MCF 10A (cell line): ENCODE measurements around the gene COQ10B. TPM values are rescaled to one million over a fixed set of nuclear protein-coding genes. Genes with fewer than 3 reads are reported as not detected.
"Not testable (repeated sequence)": the region's sequence is repeated elsewhere in the genome, so short reads cannot be mapped to it uniquely, and the experiment has no call there.

Experiments used
- BruUV-seq: library from RNA; stranded (reverse); fragments of 400-500 nt; replicated peaks from 2 replicates; lab custom pipeline; 2021; lab: Mats Ljungman, UMichigan
- CTCF ChIA-PET: fragments of 300-600 bp; sonication (Branson Sonifier 250); formaldehyde crosslinking; extraction: SDS; loops from one replicate; lab custom pipeline; 2021; ENCODE audit warnings: antibody characterized with exemption, inconsistent platforms; lab: Yijun Ruan, JAX
- POLR2A ChIA-PET: fragments of 300-600, 350-650 bp; sonication (Branson Sonifier 250); formaldehyde crosslinking; extraction: SDS; loops from one replicate; lab custom pipeline; 2020; ENCODE audit warnings: antibody characterized with exemption, inconsistent platforms; lab: Yijun Ruan, JAX
- DNase-seq: peaks from one replicate; pipeline ENCODE4 v3.0.0-alpha.2; 2018; ENCODE audit not compliant: unreplicated experiment
- H3K27ac Mint-ChIP-seq: one replicate; pipeline ENCODE4 v1.8.0; 2022; ENCODE audit warnings: mild to moderate bottlenecking, low read depth, mixed read lengths; ENCODE audit not compliant: unreplicated experiment
- H3K27me3 Mint-ChIP-seq: one replicate; pipeline ENCODE4 v1.8.0; 2022; ENCODE audit warnings: mixed read lengths; ENCODE audit not compliant: insufficient read depth, unreplicated experiment
- H3K36me3 Mint-ChIP-seq: one replicate; pipeline ENCODE4 v1.8.0; 2022; ENCODE audit warnings: mild to moderate bottlenecking, moderate library complexity, mixed read lengths; ENCODE audit not compliant: insufficient read depth, unreplicated experiment
- H3K4me1 Mint-ChIP-seq: one replicate; pipeline ENCODE4 v1.8.0; 2022; ENCODE audit warnings: mixed read lengths; ENCODE audit not compliant: insufficient read depth, unreplicated experiment
- H3K4me3 Mint-ChIP-seq: one replicate; pipeline ENCODE4 v1.8.0; 2022; ENCODE audit warnings: mild to moderate bottlenecking, moderate library complexity, mixed read lengths; ENCODE audit not compliant: unreplicated experiment
- H3K9me3 Mint-ChIP-seq: one replicate; pipeline ENCODE4 v1.8.0; 2022; ENCODE audit warnings: mixed read lengths; ENCODE audit not compliant: unreplicated experiment
- CTCF ChIP-seq: fragments of 200-600 bp; IDR thresholded peaks from one replicate; pipeline ENCODE4 v1.8.0; 2022; ENCODE audit warnings: antibody characterized with exemption, mild to moderate bottlenecking; ENCODE audit not compliant: unreplicated experiment
- intact Hi-C: fragments of 100-400 bp; cut with micrococcal nuclease; formaldehyde crosslinking; loops from 2 replicates; pipeline ENCODE4 v1.14.1; 2022
- total RNA-seq: library from RNA; stranded (reverse); gene quantifications from 2 replicates; pipeline ENCODE4 v1.2.3, GENCODE V29; 2022

The COQ10B gene
- total RNA-seq, 1 experiment from 2014 or later, result 21.3 TPM

- Mint-ChIP-seq H3K9me3 (no peaks in the 10 kb centered on the region), H3K4me3 (no peak overlapping the region), H3K27me3 (no peaks in the 10 kb centered on the region), H3K27ac (no peak overlapping the region), H3K36me3 (peaks cover 53% of the 10 kb centered on the region), H3K4me1 (peaks cover 18% of the 10 kb centered on the region)
- ChIA-PET CTCF (no interaction called here), POLR2A (interaction anchor here (1.2 kb wide), 1 partner anchor 10 kb away, joined by 3 read pairs; no protein-coding TSS in a partner anchor)
- intact Hi-C loops, result no loop called here
- DNase-seq, result no peak
- no peak for TF ChIP-seq CTCF
- BruUV-seq, result no TSS peak
Observed at GRCh38 chr2:197425550-197425949, 27.8 kb upstream of the COQ10B start.

GRCh38 chr2:197426723-197427603, 26.4 kb upstream of the COQ10B start:
- Mint-ChIP-seq H3K9me3 (no peaks in the 10 kb centered on the region), H3K27me3 (no peaks in the 10 kb centered on the region), H3K4me1 (peaks cover 25% of the 10 kb centered on the region), H3K4me3 (no peak overlapping the region), H3K36me3 (peaks cover 48% of the 10 kb centered on the region), H3K27ac (no peak overlapping the region)
- TF ChIP-seq CTCF, result no peak
- ChIA-PET POLR2A (interaction anchor here (0.5 to 1.2 kb wide), 3 partner anchors 9 to 1346 kb away, joined by 3 to 7 read pairs (median 4); partner anchors contain the start of gene COQ10B), CTCF (interaction anchor here (0.6 kb wide), 1 partner anchor 33 kb away, joined by 3 read pairs; no protein-coding TSS in a partner anchor)
- DNase-seq, result no peak
- no TSS peak for BruUV-seq
- intact Hi-C loops, result no loop called here

GRCh38 chr2:197427986-197428385, 25.4 kb upstream of the COQ10B start:
- TF ChIP-seq CTCF, result no peak
- Mint-ChIP-seq H3K9me3 (no peaks in the 10 kb centered on the region), H3K4me1 (peaks cover 25% of the 10 kb centered on the region), H3K27me3 (no peaks in the 10 kb centered on the region), H3K36me3 (peaks cover 38% of the 10 kb centered on the region), H3K4me3 (no peak overlapping the region), H3K27ac (no peak overlapping the region)
- DNase-seq, result no peak
- intact Hi-C loops, result no loop called here
- POLR2A ChIA-PET, result interaction anchor here (1.1 kb wide), 1 partner anchor 25 kb away, joined by 7 read pairs; the partner anchor contains the start of gene COQ10B
- BruUV-seq, result no TSS peak
- CTCF ChIA-PET, result no interaction called here

- no TSS peak for BruUV-seq
- no peaks in the 10 kb centered on the region for H3K27me3 Mint-ChIP-seq
- H3K4me1 Mint-ChIP-seq, result peaks cover 22% of the 10 kb centered on the region
- POLR2A ChIA-PET, result interaction anchor here (8.6 to 10.6 kb wide), 2 partner anchors 21 to 68 kb away, joined by 132 to 257 read pairs; partner anchors contain the start of genes COQ10B, HSPD1 and HSPE1
- H3K36me3 Mint-ChIP-seq, result peaks cover 27% of the 10 kb centered on the region
- no peaks in the 10 kb centered on the region for H3K9me3 Mint-ChIP-seq
- peak overlapping the region; percentile 49 for H3K27ac Mint-ChIP-seq
- no peak for TF ChIP-seq CTCF
- H3K4me3 Mint-ChIP-seq, result peak overlapping the region; percentile 70
- no peak for DNase-seq
- CTCF ChIA-PET, result interaction anchor here (0.8 kb wide), 1 partner anchor 34 kb away, joined by 4 read pairs; no protein-coding TSS in a partner anchor
- intact Hi-C loops, result no loop called here
Observed at GRCh38 chr2:197431858-197432257, 21.5 kb upstream of the COQ10B start.

- POLR2A ChIA-PET, result interaction anchor here (1.1 to 10.6 kb wide), 7 partner anchors 9 to 144 kb away, joined by 3 to 257 read pairs (median 34); partner anchors contain the start of genes COQ10B, HSPD1, HSPE1 and MOB4
- CTCF ChIA-PET, result interaction anchor here (1.0 kb wide), 1 partner anchor 274 kb away, joined by 4 read pairs; no protein-coding TSS in a partner anchor
- BruUV-seq, H3K27me3 Mint-ChIP-seq, intact Hi-C loops, H3K27ac Mint-ChIP-seq, DNase-seq, H3K9me3 Mint-ChIP-seq: not testable (repeated sequence)
- peak overlapping the region; percentile 70 for H3K4me3 Mint-ChIP-seq
- peaks cover 27% of the 10 kb centered on the region for H3K36me3 Mint-ChIP-seq
- H3K4me1 Mint-ChIP-seq, result peaks cover 21% of the 10 kb centered on the region
Observed at GRCh38 chr2:197432527-197432926, 20.8 kb upstream of the COQ10B start.
